Activated T-helper 1 cell treated with Interleukin-2 at 50 U/mL for 16 hours (primary cell): Measurements from ENCODE around the gene PCDHGA4.
"Not testable (repeated sequence)": the region's sequence is repeated elsewhere in the genome, so short reads cannot be mapped to it uniquely, and the experiment has no call there.

Source experiments
- DNase-seq: peaks from one replicate; pipeline ENCODE4 v3.0.0-alpha.2; 2020; ENCODE audit warnings: low read depth

Gene PCDHGA4

GRCh38 chr5:141354900-141355469 is at the start of gene PCDHGA4:
PCDHGA4 (plus strand) TSS chr5:141355021; CDS start chr5:141355108, 87 bp downstream.
- no peak for DNase-seq

GRCh38 chr5:141306630-141307029 is 48.2 kb upstream of the PCDHGA4 start:
- no peak for DNase-seq

DNA sequence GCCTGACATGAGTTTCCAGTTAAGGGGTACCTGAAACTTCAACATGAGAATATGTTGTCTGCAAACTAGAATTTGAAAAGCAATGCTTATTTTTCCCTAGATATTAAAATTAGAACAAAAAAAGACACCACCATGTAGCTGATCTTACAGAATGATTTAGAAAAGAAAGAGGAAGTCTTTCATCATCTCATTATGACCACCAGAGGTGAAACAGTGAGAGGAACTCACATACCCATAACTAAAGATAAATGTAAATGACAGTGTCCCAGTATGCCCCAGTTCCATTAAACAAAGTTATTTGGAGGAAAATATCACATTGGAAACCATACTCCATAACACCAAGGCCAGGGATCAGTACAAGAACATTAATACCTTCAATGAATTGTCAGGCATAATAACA is 41.1 kb upstream of the PCDHGA4 start:
- DNase-seq: no peak

DNA sequence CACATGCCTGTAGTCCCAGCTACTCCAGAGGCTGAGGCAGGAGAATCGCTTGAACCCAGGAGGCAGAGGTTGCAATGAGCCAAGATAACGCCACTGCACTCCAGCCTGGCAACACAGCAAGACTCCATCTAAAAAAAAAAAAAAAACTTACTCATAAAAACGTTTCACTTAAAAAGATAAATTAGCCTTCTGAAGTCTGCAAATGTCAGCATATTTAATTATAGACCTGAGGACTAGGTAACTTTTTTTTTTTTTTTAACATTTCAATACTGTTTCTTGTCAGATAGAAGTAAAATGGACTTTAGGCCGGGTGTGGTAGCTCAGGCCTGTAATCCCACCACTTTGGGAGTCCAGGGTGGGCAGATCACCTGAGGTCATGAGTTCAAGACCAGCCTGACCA is 37.9 kb upstream of the PCDHGA4 start:
- not testable (repeated sequence) for DNase-seq

- DNase-seq: no peak
Measured at GRCh38 chr5:141319202-141319601, 35.6 kb upstream of the PCDHGA4 start.

GRCh38 chr5:141319699-141320098 is 35.1 kb upstream of the PCDHGA4 start:
- no peak for DNase-seq

DNA sequence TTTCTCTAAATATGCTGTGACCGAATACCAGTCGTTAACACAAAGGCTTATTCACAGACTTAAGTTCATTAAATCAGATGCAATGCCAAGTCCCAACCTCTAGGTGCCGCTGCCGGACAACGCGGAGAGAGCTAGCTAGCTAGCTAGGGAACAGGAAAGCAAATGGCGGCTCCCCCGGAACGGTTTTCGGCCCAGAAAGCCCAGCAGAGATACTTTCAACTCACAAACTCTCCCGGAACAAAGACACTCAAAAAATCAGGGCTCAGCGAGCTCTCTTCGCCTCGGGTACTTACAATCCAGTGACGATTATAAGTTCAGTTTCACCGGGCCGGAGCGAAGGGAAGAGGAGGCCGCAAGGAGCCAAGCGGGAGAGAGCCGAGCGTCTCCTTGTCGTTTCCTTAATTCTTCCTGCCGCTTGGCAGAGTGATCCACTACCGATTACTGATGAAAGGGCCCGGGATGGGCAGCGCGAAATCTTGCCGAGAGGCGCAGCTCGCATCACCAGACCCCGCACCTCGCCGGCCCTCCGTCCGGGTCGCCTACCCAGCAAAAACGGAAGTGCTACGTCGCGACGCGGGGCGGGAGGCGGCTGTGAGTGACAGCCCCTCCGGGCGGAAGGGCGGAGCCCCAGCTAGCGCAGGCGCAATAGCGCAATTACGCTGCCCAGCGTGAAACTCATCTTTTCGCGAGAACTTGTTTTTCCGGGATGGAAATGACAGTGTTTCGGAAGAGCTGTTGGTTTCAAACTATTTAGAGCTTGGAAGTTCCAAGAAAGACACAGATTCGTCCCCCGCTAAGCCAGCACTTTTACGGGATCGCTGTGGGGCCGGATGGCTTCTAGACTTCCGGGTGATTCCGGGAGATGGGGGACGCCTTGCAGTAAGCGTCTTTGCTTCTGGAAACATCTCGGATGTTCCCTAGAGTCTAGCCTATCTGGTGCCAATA is 34.3 kb upstream of the PCDHGA4 start, which contains the start of gene TAF7:
TSS of gene TAF7 (minus strand) at position 560 of the 945 bp plus-strand sequence. CDS start 740 bp downstream, outside the sequence.
- peak; percentile 87 for DNase-seq

GRCh38 chr5:141322261-141322660 is 32.6 kb upstream of the PCDHGA4 start:
- no peak for DNase-seq

DNA sequence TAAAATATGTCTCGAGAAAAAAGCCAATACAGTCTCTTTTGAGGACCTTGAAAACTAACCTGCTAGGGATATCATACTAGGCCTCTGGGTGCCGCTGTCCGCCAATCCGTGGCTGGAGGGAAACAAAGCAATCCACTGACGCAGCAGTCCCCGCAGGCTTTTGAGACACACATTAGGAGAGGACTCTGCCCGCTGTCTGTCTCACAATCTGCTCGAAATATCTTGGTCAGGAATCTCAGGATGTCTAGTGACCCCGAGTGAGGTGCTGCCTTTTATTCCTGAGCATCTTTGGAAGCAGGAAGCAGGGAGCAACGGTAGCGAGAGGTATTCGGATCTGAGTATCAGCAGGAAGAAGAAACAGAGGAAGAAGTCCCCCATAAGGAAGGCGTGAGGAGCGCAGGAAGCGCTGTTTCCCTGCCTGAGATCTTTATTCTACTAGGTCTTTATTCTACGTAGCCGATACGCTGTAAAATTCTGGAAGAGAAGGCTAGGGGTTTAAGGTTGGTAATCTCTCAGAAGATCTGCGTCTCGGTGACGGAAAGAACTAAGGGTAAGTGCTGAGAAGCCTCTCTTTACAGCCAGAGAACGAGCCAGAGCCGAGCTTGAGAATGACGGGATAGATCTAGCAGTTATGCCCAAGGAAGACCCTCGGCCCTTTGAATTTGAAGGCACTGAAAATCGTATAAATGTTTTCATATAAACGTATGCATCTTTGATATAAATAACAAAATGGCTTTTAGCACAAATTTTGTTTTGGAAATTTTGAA is 28.6 kb upstream of the PCDHGA4 start:
- peak; percentile 43 for DNase-seq

GRCh38 chr5:141328231-141328630 is 26.6 kb upstream of the PCDHGA4 start:
- no peak for DNase-seq

DNA sequence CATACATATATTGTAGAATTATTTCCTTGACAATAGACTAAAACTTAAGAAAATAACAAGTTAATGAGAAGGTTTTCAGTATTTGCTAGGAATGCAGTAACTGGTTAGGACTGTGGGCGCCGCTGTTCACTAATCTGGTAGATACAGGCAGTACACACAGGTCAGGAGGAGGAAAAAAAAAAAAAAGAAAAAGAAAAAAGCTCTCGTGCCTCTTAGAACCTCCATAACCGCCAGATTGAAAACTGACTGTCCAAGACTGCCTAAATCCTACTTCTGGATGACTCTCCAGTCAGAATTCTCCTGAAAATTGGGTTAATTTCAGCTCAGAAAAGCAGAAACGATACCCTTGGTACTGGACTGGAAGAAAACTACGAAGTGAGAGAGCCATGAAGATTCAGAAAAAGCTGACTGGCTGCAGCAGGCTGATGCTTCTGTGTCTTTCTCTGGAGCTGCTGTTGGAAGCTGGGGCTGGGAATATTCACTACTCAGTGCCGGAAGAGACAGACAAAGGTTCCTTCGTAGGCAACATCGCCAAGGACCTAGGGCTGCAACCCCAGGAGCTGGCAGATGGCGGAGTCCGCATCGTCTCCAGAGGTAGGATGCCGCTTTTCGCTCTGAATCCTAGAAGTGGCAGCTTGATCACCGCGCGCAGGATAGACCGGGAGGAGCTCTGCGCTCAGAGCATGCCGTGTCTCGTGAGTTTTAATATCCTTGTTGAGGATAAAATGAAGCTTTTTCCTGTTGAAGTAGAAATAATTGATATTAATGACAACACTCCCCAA is 24.3 kb upstream of the PCDHGA4 start, which contains the start of gene PCDHGA1:
TSS of gene PCDHGA1 (plus strand) at position 216 of the 782 bp plus-strand sequence.
- no peak for DNase-seq

- DNase-seq: not testable (repeated sequence)
Measured at GRCh38 chr5:141332571-141332970, 22.2 kb upstream of the PCDHGA4 start.

GRCh38 chr5:141338538-141339306 is 16.1 kb upstream of the PCDHGA4 start, which contains the start of gene PCDHGA2:
PCDHGA2 (plus strand) TSS chr5:141338760.
- DNase-seq: no peak

GRCh38 chr5:141340781-141341354 is 14.0 kb upstream of the PCDHGA4 start:
- DNase-seq: not testable (repeated sequence)

DNA sequence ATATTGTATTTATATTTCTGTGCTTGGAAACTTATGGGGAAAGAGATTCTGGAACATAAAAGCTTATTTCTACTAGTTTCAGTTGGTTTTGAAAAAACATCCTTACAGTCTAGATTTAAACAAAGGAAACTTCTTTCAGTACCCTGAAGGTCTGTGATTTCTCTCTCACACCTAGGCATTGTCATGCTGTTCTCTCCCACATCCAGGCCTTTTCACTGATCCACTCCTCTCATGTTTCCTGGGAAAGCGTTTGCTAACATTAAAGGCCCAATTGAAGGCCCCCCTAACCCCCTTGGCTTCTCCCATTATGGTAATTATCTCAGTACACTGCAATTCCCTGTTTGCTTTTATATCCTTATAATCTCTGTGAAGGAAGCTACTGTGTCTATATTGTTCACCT is 12.0 kb upstream of the PCDHGA4 start:
- no peak for DNase-seq

- no peak for DNase-seq
Measured at GRCh38 chr5:141343242-141343952, 11.4 kb upstream of the PCDHGA4 start, which contains the start of gene PCDHGA3. PCDHGA3 (plus strand) TSS chr5:141343829; CDS start chr5:141344034, 205 bp downstream.

DNA sequence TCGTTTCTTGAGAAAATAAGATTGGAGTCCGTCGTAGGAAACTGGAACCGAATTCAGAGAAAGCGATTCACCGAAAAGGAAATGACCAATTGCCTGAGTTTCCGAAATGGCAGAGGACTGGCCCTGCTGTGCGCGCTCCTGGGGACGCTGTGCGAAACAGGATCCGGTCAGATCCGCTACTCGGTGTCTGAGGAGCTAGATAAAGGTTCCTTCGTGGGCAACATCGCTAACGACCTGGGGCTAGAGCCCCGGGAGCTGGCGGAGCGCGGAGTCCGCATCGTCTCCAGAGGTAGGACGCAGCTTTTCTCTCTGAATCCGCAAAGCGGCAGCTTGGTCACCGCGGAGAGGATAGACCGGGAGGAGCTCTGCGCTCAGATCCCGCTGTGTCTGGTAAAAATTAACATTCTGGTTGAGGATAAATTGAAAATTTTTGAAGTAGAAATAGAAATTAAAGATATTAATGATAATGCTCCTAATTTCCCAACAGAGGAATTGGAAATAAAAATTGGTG is 10.8 kb upstream of the PCDHGA4 start:
- DNase-seq: no peak

GRCh38 chr5:141345327-141345726 is 9.5 kb upstream of the PCDHGA4 start:
- no peak for DNase-seq

GRCh38 chr5:141346017-141346416 is 8.8 kb upstream of the PCDHGA4 start:
- not testable (repeated sequence) for DNase-seq
